Natural killer cell (primary cell): Measurements from ENCODE around the gene NONO. TPM values are rescaled to one million over a fixed set of nuclear protein-coding genes. Genes with fewer than 3 reads are reported as not detected.

Experiments used
- ATAC-seq, 3 donors: fragments of 150-1000 bp in 2 of 3; fragments of 200-7000 bp in 1 of 3; cut with Tn5 transposase; 1 replicate in 1 of 3; 2 replicates in 2 of 3; pipeline ENCODE4 v1.10.0; 2021; ENCODE audit warnings: mild to moderate bottlenecking in 2 of 3, moderate library complexity in 2 of 3
- DNase-seq, 2 donors: peaks; one replicate each; pipeline versions ENCODE4 v3.0.0 to v3.0.0-alpha.2; 2013 to 2021; ENCODE audit warnings: mixed read lengths in 1 of 2
- H3K27ac ChIP-seq: one replicate; pipeline ENCODE4 v1.5.1; 2013; ENCODE audit warnings: mild to moderate bottlenecking, low read length
- H3K27me3 ChIP-seq: one replicate; pipeline ENCODE4 v1.6.1; 2013; ENCODE audit warnings: low read length; ENCODE audit not compliant: control insufficient read depth, insufficient read depth
- H3K36me3 ChIP-seq: one replicate; pipeline ENCODE4 v1.6.1; 2013; ENCODE audit warnings: low read length; ENCODE audit not compliant: control insufficient read depth, insufficient read depth
- H3K4me1 ChIP-seq: one replicate; pipeline ENCODE4 v1.6.1; 2013; ENCODE audit warnings: low read length; ENCODE audit not compliant: control insufficient read depth, insufficient read depth
- H3K4me3 ChIP-seq: one replicate; pipeline ENCODE4 v1.5.1; 2013; ENCODE audit warnings: low read length
- H3K9me3 ChIP-seq: one replicate; pipeline ENCODE4 v1.6.1; 2013; ENCODE audit warnings: low read length; ENCODE audit not compliant: control insufficient read depth, insufficient read depth
- H3K27ac Mint-ChIP-seq, 2 donors: one replicate each; pipeline ENCODE4 v1.8.0; 2022; ENCODE audit warnings: mild to moderate bottlenecking in 2 of 2, mixed read lengths in 2 of 2, moderate library complexity in 1 of 2
- H3K27me3 Mint-ChIP-seq, 2 donors: one replicate each; pipeline ENCODE4 v1.8.0; 2022; ENCODE audit warnings: low read depth in 2 of 2, mixed read lengths in 2 of 2
- H3K36me3 Mint-ChIP-seq: one replicate; pipeline ENCODE4 v1.8.0; 2022; ENCODE audit warnings: mixed read lengths
- H3K4me1 Mint-ChIP-seq, 2 donors: one replicate each; pipeline ENCODE4 v1.8.0; 2022; ENCODE audit warnings: mixed read lengths in 2 of 2
- H3K4me3 Mint-ChIP-seq: one replicate; pipeline ENCODE4 v1.8.0; 2022; ENCODE audit warnings: mild to moderate bottlenecking, moderate library complexity, mixed read lengths
- H3K9me3 Mint-ChIP-seq, 2 donors: one replicate each; pipeline ENCODE4 v1.8.0; 2022; ENCODE audit warnings: mixed read lengths in 2 of 2
- WGBS: methylation state at CpG from one replicate; pipeline ENCODE4 v1.1.7; 2013; ENCODE audit warnings: missing lambda C conversion rate; ENCODE audit not compliant: insufficient coverage; 5-methylcytosine and 5-hydroxymethylcytosine counted together
- intact Hi-C: fragments of 100-400 bp; cut with micrococcal nuclease; formaldehyde crosslinking; loops from one replicate; pipeline ENCODE4 v1.14.2; 2022
- total RNA-seq, 4 donors: library from RNA; stranded (reverse); fragments of 120-200 nt in 1 of 4; gene quantifications; one replicate each; pipeline versions ENCODE4 v1.2.3 to v1.2.4, GENCODE V29; 2013 to 2022
- TF ChIP-seq, protein P1 (sequence below): fragments of 200-600 bp; IDR thresholded peaks from one replicate; pipeline ENCODE4 v1.8.0; 2022; ENCODE audit warnings: antibody characterized with exemption

NONO gene, protein sequence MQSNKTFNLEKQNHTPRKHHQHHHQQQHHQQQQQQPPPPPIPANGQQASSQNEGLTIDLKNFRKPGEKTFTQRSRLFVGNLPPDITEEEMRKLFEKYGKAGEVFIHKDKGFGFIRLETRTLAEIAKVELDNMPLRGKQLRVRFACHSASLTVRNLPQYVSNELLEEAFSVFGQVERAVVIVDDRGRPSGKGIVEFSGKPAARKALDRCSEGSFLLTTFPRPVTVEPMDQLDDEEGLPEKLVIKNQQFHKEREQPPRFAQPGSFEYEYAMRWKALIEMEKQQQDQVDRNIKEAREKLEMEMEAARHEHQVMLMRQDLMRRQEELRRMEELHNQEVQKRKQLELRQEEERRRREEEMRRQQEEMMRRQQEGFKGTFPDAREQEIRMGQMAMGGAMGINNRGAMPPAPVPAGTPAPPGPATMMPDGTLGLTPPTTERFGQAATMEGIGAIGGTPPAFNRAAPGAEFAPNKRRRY
- 100 to 1,000 TPM; 370 to 454 (median 439) TPM for total RNA-seq
- 298 TPM for total RNA-seq (2013)

DNA sequence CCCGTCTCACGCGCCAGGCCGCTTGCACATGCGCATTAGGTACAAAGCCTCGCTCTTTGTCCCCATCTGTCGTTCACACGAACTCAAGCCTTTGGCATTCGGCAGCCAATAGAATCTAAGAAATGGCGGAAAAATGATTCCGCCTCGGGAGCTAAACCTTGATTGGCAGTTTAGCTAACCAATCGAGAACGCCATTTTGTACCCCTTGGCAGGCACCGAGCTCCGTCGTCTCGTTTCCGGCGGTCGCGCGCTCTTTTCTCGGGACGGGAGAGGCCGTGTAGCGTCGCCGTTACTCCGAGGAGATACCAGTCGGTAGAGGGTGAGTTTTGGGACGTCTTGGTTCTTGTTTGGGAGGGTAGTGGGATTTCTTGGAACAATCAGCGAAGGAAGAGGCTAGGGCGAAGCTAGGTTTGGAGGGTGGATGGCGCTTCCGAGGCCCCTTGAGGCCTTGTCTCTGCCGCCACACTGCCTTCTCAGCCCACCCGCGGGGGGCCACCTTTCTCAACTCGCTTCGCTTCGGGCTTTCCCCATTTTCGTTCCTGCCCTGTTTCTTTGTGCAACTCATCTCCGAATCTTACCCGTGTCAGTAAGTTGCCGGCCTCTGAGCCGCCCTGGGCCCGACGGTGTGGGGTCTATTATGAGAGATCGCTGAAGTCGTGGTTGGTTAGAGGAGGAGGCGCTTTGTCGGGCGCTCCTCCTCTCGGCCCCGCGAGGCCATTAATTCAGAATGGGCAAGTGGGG is at the start of gene NONO:
TSS of gene NONO (plus strand) at position 233 of the 741 bp plus-strand sequence. CDS start 7,003 bp downstream, outside the sequence.
- H3K4me3 Mint-ChIP-seq, result peak within 1 kb of the TSS; percentile 99
- Histone ChIP-seq H3K9me3 (no peaks in the 10 kb centered on the region), H3K27ac (peak within 1 kb of the TSS; percentile 93), H3K36me3 (no peaks in the 10 kb centered on the region), H3K4me1 (peaks cover 17% of the 10 kb centered on the region), H3K4me3 (peak within 1 kb of the TSS; percentile 69), H3K27me3 (no peaks in the 10 kb centered on the region)
- intact Hi-C loops, result loop anchor here (1.0 kb wide), 2 partner anchors 29 to 83 kb away; partner anchors contain the start of genes TAF1 and ZMYM3
- DNase-seq (peak; percentile 66 to 97), ATAC-seq (peak; percentile 85 to 94 (median 90))
- TF ChIP-seq, protein P1, sequence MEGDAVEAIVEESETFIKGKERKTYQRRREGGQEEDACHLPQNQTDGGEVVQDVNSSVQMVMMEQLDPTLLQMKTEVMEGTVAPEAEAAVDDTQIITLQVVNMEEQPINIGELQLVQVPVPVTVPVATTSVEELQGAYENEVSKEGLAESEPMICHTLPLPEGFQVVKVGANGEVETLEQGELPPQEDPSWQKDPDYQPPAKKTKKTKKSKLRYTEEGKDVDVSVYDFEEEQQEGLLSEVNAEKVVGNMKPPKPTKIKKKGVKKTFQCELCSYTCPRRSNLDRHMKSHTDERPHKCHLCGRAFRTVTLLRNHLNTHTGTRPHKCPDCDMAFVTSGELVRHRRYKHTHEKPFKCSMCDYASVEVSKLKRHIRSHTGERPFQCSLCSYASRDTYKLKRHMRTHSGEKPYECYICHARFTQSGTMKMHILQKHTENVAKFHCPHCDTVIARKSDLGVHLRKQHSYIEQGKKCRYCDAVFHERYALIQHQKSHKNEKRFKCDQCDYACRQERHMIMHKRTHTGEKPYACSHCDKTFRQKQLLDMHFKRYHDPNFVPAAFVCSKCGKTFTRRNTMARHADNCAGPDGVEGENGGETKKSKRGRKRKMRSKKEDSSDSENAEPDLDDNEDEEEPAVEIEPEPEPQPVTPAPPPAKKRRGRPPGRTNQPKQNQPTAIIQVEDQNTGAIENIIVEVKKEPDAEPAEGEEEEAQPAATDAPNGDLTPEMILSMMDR, result no peak
- H3K27ac Mint-ChIP-seq, result peak within 1 kb of the TSS; percentile 99 to 100
- H3K9me3 Mint-ChIP-seq, result no peaks in the 10 kb centered on the region
- under 1% methylated on average over 48 of the region's 57 CpGs for WGBS
- H3K36me3 Mint-ChIP-seq, result no peaks in the 10 kb centered on the region
- H3K27me3 Mint-ChIP-seq, result peaks cover 7% of the 10 kb centered on the region in 2 donors
- peaks cover 16 to 20% of the 10 kb centered on the region in 2 donors for H3K4me1 Mint-ChIP-seq

DNA sequence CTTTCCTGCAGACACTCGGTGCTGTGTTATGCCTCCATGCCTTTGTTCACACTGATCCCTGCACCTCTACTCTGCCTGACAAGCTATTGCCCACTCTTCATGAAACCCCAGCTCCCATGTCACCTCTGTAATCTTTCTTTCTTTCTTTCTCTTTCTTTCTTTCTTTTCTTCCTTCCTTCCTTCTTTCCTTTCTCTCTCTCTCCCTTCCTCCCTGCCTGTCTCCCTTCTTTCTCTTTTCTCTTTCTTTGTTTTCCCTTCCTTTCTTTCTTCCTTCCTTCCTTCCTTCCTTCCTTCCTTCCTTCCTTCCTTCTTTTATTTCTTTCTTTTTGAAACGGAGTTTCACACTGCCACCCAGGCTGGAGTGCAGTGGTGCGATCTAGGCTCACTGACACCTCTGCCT is 48.0 kb upstream of the NONO start:
- no peaks in the 10 kb centered on the region for H3K27me3 ChIP-seq
- H3K4me3 Mint-ChIP-seq, result no peak overlapping the region
- peaks cover 2% of the 10 kb centered on the region for H3K36me3 ChIP-seq
- H3K4me1 ChIP-seq, result no peaks in the 10 kb centered on the region
- ATAC-seq (no peak), DNase-seq (no peak)
- no peaks in the 10 kb centered on the region for H3K27me3 Mint-ChIP-seq
- WGBS, result 79% methylated on average over 3 of the region's 3 CpGs
- H3K36me3 Mint-ChIP-seq, result no peaks in the 10 kb centered on the region
- H3K9me3 Mint-ChIP-seq, result no peaks in the 10 kb centered on the region
- H3K27ac ChIP-seq, result no peak overlapping the region
- intact Hi-C loops, result no loop called here
- H3K9me3 ChIP-seq, result no peaks in the 10 kb centered on the region
- H3K4me1 Mint-ChIP-seq, result peaks cover 0 to 5% of the 10 kb centered on the region in 2 donors
- H3K27ac Mint-ChIP-seq, result no peak overlapping the region
- TF ChIP-seq, protein P1, result no peak
- H3K4me3 ChIP-seq, result no peak overlapping the region

DNA sequence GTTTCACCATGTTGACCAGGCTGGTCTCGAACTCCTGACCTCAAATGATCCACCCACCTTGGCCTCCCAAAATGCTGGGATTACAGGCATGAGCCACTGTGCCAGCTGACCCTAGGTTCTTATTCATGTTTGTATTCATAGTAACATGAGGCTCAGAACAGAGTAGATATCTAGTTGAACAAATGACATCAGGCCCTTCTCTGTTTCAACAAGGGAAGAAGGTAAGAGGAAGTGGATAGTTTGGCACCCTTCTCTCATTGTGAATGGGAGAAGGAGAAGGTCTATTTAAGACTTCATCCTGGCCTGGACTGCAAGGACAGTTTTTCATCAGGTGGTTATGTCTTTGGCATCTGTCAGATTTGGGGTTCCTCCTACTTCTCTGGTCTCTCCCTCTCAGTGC is 46.6 kb upstream of the NONO start:
- H3K27me3 Mint-ChIP-seq, result no peaks in the 10 kb centered on the region
- Histone ChIP-seq H3K4me1 (no peaks in the 10 kb centered on the region), H3K9me3 (no peaks in the 10 kb centered on the region), H3K27me3 (no peaks in the 10 kb centered on the region), H3K27ac (no peak overlapping the region), H3K4me3 (no peak overlapping the region), H3K36me3 (peaks cover 6% of the 10 kb centered on the region)
- H3K4me1 Mint-ChIP-seq, result peaks cover 0 to 5% of the 10 kb centered on the region in 2 donors
- no peaks in the 10 kb centered on the region for H3K36me3 Mint-ChIP-seq
- WGBS, result no CpG with 5 or more reads among the region's 1 CpG
- intact Hi-C loops, result no loop called here
- DNase-seq, result no peak
- H3K9me3 Mint-ChIP-seq, result no peaks in the 10 kb centered on the region
- no peak overlapping the region for H3K4me3 Mint-ChIP-seq
- H3K27ac Mint-ChIP-seq, result no peak overlapping the region
- TF ChIP-seq, protein P1, result no peak
- no peak for ATAC-seq
